Fibroblast of peridontal ligament (primary cell): ENCODE data around the gene ZNF148.
"Not testable (repeated sequence)": the region's sequence is repeated elsewhere in the genome, so short reads cannot be mapped to it uniquely, and the experiment has no call there.

Source experiments
- DNase-seq: peaks from one replicate; pipeline ENCODE4 v3.0.0-alpha.2; 2010; ENCODE audit errors: extremely low read depth

ZNF148 gene, protein sequence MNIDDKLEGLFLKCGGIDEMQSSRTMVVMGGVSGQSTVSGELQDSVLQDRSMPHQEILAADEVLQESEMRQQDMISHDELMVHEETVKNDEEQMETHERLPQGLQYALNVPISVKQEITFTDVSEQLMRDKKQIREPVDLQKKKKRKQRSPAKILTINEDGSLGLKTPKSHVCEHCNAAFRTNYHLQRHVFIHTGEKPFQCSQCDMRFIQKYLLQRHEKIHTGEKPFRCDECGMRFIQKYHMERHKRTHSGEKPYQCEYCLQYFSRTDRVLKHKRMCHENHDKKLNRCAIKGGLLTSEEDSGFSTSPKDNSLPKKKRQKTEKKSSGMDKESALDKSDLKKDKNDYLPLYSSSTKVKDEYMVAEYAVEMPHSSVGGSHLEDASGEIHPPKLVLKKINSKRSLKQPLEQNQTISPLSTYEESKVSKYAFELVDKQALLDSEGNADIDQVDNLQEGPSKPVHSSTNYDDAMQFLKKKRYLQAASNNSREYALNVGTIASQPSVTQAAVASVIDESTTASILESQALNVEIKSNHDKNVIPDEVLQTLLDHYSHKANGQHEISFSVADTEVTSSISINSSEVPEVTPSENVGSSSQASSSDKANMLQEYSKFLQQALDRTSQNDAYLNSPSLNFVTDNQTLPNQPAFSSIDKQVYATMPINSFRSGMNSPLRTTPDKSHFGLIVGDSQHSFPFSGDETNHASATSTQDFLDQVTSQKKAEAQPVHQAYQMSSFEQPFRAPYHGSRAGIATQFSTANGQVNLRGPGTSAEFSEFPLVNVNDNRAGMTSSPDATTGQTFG

DNA sequence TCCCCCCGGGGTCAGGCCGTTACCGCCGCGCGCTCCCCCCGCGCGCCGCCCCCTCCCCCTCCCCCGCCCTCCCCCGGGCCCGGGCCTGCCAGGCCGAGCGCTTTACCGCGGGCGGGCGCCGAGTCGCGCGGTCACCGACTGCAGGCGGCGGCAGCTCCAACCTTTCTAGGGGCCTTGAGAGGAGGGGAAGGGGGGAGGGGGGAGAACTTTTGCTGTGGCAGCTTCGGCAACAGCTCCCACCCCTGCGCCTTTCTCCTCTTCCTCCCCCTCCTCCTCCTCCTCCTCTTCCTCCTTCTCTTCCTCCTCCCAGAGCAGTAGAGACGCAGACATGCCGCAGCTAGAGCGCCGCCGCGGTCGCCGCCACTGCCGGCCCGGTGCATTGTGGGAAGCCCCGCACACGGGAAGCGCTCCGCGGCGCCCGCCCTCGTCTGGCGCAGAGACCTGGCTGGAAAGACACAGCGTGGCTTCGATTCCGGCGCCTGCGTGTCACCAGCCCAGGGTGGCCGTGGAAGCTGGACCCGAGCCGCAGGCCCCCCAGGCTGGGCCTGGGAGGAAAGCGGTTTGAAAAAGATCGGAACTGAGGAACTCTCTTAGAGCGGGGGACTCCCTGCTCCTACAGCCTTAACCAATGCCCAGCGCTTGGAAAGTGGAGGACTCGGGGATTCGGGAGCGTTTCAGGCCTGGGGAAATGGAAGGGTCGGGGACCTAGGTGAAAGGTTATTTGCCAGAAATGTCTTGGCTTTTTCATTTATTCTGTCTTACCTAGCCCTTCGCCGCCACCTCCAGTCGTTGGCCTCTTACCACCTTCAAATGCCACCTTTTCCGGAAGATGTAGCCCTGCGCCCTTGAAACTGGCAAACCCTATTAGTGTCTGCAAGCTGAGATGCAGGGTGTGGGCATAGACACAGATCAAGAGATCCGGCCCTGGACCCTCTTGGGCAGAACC lies at the start of gene ZNF148:
Gene ZNF148 (minus strand): TSS at position 330 of the 946 bp plus-strand sequence. CDS start 61,685 bp downstream, outside the sequence.
- peak; percentile 85 for DNase-seq

DNA sequence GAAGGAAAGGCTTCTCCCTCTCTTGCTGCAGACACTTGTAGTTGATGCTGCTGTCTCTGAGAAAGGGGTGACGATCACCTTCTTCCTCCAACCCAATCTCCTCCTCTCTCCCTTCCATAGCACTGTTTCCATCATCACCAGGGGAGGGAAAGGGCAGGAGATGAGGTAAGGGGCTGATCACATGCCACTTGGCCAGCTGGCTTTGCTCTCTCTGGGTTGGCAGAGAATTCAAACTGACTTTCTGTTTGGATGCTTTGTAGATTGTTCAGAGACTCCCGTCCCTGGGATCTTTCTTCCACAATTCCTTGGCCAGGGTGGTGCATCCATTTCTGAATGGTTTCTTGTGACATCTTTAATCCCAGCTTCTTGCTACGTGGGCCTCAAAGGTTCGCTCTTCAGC lies 43.2 kb upstream of the ZNF148 start:
- DNase-seq, result peak; percentile 56

DNA sequence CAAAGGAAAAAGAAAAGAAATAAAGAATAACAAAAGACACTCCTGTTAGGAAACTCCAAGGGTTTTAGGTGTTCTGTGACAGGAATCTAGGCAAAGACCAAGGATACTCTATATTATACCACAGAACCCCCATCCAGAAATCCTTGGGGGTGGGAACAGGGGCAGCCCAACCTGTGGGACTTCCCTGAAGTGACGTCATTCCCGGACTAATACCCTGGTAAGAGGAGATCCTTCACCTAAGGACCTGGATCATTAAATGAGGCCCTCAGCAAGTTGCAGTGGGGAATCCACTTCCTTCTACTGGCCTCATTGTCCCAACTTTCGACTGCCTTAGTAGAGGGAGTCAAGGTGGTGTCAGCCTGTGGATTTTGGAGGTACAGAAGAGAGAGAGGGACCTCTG lies 41.1 kb upstream of the ZNF148 start:
- DNase-seq, result no peak

GRCh38 chr3:125414669-125415068 lies 39.5 kb upstream of the ZNF148 start:
- DNase-seq, result no peak

DNA sequence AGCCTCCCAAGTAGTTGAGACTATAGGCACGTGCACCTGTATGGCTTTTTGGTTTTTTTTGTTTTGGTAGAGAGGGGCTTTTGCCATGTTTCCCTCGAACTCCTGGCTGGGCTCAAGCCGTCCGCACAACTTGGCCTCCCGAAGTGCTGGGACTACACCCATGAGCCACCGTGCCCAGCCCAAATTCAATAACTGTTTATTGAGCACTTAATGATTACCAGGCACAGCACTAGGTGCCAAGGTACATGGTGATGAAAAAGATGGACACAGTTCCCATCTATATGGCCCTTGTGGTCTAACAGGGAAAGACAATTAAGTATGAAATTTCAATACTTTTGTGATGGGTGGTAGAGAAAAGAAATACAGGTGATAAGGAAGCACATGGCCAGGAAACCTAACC lies 35.8 kb upstream of the ZNF148 start:
- DNase-seq, result no peak

- no peak for DNase-seq
These were observed 30.9 kb upstream of the ZNF148 start for GRCh38 chr3:125406070-125406469.

- DNase-seq, result not testable (repeated sequence)
These were observed 30.4 kb upstream of the ZNF148 start for GRCh38 chr3:125405515-125405914.

GRCh38 chr3:125403789-125404188 lies 28.7 kb upstream of the ZNF148 start:
- peak; percentile 67 for DNase-seq

DNA sequence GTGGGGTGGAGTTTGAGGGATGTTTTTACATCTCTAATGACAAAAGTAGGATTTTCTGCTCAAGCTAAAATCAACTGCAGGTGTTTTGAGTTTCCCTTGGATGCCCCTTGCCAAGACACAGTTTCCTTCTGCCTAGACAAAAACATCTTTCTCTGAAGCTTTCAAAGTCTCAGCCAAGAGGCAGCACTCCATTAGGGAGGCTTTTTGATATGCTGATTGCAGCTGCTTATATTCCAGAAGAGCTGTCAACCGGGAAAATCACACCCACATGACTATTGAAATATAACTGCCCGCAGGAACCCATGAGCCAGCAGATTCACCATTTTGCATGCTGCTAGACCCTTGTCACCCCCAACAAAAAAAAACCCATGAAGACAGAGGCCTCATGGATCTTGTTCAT lies 27.5 kb upstream of the ZNF148 start:
- no peak for DNase-seq

GRCh38 chr3:125401402-125401801 lies 26.3 kb upstream of the ZNF148 start:
- DNase-seq, result peak; percentile 40

GRCh38 chr3:125398952-125399351 lies 23.8 kb upstream of the ZNF148 start:
- DNase-seq, result no peak

GRCh38 chr3:125395091-125395490 lies 20.0 kb upstream of the ZNF148 start:
- DNase-seq, result no peak

DNA sequence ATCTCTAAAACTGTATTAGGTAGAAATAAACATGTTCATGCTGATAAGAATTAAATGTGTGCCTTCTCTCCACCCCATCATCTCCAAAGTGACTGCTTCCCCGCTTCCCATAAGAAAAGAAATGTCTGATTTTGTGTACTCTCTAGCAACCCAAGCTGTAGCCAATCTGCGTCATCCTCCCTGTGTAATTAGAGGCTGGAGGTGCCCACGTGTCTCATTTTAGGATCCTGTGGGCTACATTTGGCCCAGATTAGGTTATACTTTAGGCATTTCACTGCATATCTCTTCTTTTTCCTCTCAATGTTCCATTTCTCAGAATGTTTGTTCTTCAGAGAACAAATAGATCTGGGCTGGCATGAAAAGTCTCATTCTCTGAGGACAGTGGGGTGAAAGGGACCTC lies 19.3 kb upstream of the ZNF148 start:
- peak; percentile 88 for DNase-seq

GRCh38 chr3:125389282-125389681 lies 14.2 kb upstream of the ZNF148 start:
- DNase-seq, result no peak

- not testable (repeated sequence) for DNase-seq
These were observed 13.2 kb upstream of the ZNF148 start for GRCh38 chr3:125388369-125388768.

DNA sequence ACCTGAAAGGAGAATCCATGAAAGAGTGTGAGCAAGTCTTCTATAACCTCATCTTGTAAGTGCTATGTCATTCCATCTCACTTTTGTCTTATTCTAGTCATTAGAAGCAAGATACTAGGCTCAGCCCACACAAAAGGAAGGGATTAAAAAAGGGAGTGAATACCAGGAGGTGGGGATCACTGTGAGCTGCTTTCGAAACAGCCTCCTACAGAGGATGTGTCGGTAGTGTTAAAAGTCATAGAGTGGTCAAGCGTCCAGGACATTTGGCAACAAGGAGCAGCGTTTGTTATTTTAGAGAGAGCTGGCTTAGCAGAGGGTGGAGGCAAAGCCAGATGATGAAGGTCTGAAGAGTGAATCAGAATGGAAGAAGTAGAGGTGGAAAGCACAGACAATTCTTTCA lies 11.7 kb upstream of the ZNF148 start:
- DNase-seq, result peak; percentile 68

DNA sequence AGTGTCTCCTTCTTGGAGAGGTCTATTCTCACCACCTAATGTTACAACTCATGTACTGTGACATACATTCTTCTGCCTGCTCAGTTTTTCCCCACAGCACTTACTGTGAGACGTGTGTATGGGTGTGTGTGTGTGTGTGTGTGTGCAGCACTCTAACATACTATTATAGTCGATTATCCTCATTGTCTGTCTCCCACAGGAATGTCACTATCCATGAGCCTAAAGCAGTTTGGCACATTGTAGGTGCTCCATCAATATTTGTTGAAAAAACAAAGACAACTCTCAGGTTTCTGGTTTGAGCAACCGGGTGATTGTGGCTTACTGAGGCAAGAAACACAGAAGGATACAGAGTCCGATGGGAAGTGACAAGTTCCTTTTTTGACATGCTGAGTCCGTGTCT lies 8.6 kb upstream of the ZNF148 start:
- DNase-seq, result no peak

DNA sequence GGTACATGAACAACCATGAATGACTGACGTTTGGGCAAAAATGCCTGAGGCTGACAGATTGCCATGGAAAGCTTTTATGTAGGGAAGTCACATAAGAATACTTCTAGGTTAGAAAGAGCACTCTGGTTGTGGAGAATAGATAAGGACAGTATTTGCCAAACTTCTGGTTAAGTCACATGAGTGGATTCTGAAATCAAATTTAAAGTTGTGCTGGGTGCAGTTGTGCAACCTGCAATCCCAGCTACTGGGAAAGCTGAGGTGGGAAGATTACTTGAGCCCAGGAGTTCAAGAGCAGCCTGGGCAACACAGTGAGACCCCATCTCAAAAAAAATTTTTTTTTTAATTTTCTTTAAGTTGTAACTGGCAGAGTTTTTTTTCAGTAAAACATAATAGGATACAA lies 7.2 kb upstream of the ZNF148 start:
- peak; percentile 40 for DNase-seq

GRCh38 chr3:125381743-125382142 lies 6.6 kb upstream of the ZNF148 start:
- DNase-seq, result no peak

DNA sequence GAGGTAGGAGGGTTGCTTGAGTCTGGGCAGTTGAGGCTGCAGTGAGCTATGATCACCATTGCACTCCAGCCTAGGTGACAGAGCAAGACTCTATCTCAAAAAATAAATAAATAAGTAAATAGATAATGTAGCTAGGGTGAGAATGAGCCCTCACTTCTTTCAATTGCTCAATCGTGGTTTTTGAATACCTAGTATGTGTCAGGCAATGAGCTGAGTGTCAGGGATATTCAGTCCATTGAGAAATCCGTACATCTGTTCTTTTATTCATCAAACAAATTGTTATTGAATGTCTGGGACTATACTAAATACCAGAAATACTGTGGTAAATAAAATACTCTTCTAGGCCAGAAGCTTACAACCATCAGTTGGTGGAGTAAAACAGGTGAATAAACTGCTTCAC lies 6.2 kb upstream of the ZNF148 start:
- no peak for DNase-seq

- no peak for DNase-seq
These were observed 4.4 kb upstream of the ZNF148 start for GRCh38 chr3:125379483-125379882.

GRCh38 chr3:125378762-125379161 lies 3.6 kb upstream of the ZNF148 start:
- DNase-seq, result no peak
